ENCODE measurements around the gene FST.

Gene FST, protein sequence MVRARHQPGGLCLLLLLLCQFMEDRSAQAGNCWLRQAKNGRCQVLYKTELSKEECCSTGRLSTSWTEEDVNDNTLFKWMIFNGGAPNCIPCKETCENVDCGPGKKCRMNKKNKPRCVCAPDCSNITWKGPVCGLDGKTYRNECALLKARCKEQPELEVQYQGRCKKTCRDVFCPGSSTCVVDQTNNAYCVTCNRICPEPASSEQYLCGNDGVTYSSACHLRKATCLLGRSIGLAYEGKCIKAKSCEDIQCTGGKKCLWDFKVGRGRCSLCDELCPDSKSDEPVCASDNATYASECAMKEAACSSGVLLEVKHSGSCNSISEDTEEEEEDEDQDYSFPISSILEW

DNA sequence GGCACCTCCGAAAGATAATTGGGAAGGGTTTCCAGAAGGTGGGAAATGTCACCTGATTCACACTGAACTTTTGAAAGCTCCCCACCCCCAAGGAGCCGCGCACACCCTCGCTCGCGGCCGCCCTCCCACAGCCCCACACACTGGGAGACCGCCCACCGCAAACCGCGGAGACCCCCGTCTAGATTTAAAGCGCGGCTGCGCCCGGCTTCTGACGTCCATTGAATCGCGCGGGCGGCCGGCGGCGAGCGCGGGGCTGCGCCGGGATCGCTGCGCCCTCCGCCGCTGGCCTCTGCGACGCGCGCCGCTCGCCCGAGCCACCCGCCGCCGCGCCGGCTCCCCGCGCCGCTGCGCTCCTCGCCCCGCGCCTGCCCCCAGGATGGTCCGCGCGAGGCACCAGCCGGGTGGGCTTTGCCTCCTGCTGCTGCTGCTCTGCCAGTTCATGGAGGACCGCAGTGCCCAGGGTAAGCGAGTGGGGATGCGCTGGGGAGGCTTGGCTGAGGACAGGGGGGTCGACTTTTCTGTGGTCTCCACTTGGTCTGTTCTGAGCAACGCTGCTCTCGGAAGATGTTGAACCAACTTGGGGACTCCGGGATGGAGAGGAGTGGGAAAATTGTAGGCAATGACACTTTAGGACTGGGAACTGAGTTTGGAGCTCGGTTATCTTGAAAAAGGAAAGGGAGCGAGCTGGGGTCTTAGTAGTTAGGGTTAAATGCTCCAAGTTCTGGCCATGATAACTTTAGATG lies at the start of gene FST:
Gene FST, plus strand, starts transcription at position 214 of the 743 bp plus-strand sequence. Its CDS starts 163 bp downstream, at position 377.
- no peak for DNase-seq

DNA sequence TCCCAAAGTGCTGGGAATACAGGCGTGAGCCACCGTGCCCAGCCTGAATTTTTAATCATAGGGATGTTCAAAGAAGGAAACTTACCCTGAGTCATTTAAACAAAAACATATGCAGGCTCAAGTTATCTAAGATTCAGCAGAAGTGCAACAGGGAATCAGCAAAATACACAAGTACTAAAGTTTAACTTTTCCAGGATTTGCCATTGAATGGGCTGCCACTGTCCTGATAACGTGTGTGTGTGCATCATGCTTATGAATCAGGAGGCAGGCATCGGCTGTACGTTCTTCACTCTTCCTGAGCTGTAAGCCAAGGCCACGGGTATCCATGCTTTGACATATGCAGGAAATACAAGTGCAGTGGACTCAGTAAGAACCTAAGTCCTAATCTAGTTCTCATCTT lies 48.8 kb upstream of the FST start:
- DNase-seq = no peak

DNA sequence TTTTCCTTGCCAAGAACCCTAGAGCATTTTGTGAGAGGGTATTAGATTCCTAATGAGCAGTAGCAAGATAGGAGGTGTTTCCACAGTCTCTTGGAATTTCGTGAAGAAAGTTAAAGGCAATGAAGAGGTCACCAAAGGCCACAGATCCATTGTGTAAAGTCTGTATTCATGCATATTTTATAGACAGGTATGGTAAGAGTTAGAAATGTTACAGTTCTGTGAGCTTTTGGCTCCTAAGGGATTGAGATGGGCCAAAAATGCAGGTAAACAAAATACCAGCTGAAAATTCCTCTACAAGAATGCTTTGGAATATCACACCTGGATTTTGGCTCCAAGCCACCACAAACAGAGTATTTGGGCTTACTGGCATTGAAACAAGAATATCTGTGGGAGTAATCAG lies 47.4 kb upstream of the FST start:
- no peak for DNase-seq

DNA sequence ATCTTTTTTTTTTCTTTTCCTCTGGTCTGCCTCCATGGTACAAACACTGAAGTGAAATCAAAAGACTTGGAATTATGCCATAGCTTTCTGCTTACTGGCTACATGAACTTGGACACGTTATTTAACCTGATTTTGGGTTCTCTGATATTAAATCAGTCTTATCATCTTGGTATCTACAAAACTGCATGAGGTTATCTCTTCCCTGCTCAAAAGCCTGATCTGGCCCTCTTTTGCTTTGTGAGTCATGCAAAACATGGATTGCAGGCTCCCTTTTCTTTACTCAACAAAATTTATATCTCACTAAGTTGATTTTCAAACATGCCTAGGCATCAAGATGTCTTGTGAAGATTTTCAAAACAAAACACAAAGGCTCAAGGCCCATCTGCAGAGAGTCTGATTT lies 45.9 kb upstream of the FST start:
- DNase-seq = no peak

DNA sequence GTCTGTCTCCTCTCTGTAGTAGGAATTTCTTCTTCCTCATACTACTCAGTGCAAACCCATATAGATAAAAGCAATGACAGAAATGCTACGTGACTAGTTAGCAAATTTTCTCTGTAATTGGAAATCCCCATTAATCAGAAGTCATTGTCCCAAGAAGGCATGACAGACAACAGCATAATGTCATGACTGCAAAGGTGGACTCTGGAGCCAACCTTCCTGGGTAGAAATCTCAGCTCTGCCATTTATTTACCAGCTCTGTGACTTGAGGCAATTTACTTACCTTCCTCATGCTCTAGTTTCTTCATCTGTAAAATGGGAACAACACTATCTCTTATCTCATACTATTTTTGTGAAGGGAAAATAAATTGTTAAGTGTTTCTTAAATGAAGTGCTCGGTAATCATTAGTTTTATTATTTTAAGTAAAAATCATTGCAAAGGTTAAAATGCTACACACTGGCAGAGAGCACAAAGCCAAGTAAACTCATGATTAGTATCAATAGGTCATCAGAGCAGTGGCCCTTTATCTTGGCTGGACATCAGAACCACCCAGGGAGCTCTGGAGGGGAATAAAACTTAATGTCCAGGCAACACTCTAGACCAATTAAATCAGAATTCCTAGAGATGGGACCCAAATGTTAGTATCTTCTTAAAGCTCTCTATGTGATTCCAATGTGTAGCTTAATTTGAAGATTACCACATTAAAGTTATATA lies 43.8 kb upstream of the FST start:
- no peak for DNase-seq

DNA sequence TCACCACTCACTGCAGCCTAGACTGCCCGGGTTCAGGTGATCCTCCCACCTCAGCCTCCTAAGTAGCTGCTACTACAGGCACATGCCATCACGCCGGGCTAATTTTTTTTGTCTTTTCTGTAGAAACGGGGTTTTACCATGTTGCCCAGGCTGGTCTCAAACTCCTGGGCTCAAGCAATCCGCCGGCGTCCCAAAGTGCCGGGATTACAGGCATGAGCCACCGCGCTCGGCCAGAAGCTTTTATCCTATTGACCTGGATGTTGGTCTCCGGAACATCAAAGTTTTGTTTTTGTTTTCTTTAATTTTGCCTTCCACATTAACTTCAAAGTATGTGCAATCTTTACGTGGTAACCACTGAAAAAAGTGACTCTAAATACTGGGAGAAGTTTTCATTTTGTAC lies 42.4 kb upstream of the FST start:
- no peak for DNase-seq

DNA sequence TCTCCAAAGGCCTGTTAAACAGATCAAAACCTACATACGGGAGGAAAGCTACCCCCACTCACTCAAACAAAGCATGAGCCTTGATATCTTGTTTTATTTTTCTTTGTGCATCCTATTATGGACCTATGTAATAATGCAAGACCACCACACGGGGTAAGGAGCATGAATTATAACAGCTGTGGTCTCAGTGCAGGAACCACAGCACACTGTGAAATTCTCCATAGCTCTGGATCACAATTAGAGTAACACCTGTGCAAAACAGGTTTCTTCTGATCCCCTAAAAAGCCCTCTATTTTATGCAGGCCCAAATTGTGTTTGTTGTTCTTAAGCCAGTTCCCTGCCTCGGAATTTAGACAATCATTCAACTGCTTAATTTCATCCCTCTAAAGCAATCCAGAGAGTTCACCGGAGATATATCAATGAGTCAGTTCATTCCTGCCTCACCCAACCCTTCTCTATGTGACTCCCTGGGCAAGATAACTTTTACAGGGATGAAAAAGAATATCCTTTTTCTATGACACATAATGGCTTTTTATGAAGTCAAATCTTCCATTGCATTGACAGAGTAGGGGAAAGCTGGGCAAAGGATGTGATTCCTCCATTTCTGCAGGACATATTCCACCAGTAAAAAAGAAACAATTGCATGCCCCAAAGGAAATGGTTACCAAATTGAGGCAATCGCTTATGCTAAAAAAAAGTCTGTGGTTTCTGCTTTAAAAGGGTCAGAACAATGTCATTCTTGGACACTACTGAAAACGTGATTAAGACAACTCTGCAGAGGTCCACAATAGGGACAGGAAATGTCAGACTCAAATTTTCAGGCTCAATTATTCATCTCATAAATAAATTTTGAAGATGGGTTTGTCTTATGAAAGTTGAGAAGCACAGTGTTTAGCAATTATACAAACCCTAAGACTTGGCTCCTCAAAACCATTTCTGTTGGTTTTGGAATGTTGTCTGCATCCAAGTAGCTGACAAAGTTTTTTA lies 41.6 kb upstream of the FST start:
- no peak for DNase-seq

DNA sequence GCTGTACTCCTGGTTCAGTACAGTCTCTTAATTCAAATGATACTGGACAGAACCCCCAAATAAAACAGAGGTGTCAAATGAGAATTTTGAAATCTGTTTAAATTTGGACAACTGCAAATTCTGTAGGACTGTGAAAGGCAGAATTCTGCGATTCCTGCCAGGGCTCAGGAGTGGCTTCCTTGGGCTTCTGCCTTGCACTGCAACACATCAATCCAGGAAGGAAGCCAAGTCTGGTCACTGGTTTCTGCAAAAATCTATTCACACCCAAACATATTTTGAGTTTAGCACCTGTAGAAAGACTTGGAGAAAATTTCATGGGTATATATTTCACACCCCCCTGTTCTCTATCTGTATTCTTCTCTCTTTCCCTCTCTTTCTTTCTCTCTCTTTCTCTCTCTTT lies 37.5 kb upstream of the FST start:
- DNase-seq = no peak

DNA sequence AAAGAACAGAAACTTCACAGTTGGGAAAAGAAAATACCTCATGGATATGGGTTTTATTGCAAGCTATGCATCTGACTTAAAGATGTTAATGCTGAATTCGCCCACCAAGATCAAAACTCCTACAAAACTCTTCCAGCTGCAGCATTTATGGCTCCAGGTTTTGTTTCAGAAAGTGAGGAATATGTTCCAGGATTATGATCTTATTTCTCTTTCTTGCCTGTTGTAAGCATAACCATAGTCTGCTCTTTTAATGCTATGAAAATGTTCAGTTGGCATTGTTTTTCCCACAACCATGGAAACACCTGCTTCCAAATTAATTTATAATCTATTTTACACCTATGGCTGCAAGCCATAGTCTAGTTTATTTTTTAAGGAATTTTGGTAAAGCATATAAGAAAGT lies 34.9 kb upstream of the FST start:
- DNase-seq = no peak

DNA sequence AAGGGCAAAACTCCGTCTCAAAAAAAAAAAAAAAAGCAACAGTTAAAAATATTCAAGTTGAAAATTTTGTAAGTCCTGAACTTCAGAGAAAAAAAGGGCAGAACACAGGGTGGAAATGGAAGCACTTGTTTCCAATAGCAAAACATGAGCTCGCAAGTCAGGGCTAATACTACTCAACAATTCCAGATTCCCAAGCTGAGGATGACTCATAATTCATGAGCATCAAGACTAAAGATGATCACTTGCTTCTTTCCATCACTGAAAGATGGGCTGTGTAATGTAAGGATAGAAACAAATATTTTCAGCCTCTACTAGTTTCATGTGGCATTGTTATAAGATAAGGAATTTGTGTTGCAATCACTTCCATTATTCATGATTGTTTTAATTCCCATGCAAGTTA lies 33.5 kb upstream of the FST start:
- no peak for DNase-seq

DNA sequence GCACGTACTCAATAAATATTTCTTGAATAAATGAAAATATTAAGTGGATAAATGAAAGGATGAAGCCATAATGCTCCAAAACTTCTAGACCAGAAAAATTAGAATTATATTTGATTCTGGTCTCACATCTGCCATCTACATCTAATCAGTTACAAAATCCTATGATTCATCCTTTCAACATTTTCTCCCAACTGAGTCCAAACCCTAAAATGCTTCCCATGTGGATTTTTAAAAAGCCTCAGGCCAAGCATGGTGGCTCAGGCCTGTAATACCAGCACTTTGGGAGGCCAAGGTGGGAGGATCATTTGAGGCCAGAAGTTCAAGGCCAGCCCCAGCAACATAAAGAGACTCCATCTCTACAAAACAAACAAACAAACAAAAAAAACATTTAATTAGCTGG lies 31.6 kb upstream of the FST start:
- no peak for DNase-seq

DNA sequence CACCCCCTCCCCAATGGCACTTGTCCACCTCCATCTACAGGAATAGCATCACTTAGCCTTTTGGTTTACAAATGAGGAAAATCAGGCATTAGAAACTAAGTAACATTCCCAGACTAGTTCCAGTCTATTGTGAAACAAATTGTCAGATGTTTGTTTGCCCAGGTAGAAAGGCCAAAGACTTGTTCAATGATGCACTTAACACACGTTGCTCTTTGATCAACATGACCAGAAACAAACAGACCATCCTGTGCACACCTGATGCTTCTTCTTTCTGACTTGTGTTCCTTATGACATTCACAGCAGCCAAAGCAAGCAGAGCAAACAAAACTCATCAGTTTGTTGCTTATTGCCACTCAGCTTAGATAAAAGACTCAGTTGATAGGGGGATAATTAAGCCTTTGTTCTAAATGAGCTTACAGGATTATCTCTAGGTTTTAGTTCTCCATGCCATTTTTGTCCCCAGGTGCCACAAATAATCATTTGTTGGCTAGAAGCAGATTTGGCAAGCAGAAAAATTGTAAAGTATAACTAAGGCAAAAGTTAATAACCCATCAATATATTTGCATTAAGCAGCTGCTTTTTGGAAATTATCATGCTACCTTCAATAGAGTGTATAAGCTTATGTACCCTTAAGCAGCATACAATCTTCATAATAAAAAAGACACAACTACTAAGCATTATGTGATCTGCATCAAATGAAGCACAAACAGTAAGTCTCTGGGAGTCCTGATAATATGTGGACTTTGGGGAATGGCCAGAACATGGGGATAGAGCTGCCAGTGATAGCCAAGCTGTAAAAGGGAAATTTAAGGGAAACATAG lies 26.3 kb upstream of the FST start:
- no peak for DNase-seq

DNA sequence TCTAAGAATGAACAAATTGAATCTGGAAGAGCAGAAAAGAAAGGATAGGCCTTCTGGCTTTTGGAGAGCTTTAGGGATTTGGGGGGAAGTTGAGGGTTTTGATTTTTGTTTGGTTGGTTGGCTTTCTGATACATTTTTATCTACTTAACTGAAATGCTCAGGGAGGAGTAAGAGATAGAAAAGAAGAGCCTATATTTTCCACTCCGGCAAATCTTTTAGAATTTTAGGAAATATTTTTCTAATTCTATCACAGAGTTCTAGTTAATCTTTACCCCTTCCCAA lies 25.8 kb upstream of the FST start:
- no peak for DNase-seq

DNA sequence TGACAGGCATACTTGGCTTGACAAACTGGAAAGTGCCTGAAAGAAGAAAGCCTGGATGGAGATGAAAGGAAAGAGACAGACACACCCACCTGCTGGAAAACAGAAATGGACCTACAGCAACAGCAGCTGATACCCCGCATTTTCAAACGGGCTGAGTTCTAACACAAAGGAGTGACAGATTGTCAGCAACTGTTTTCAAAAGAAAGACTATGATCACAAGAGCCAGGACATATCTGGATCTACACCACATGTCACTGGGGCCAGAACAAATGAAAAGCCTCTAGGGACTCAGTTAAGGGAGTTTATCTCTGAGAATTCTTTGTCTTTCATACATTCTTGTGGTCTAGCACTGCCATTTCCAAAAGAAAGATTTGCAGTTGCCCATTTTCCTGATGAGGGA lies 24.1 kb upstream of the FST start:
- DNase-seq = no peak

DNA sequence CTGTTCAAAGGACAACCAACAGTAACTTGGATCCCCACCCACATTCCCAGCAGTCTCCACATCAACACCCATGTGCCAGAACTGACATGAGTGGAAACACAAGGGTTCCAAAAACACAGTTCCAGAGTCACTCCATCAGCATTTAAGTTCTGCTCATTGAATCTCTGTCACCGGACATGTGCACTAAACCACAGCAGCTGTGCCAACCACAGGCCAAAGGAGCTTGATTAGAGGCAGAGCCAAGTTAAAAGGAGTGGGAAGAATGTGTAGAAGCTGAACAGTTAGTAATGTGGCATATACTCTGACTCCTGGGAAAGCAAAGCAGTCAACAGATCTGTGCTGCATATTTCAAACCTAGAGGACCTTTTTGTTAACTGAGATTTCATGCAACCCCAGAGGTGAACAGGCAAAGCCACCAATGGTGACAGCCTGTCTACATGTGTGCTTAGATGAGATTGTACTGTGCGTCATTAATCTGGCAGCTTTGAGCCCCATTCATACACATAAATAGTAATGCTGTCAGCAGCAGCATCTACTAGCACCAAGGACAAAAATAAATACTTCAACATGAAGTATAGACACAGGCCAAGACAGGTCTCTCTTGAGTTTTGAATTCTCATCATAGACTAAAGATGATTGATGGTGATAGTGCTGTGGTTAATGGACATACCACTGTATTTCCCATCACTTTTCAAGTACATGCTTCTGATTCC lies 16.4 kb upstream of the FST start:
- no peak for DNase-seq

DNA sequence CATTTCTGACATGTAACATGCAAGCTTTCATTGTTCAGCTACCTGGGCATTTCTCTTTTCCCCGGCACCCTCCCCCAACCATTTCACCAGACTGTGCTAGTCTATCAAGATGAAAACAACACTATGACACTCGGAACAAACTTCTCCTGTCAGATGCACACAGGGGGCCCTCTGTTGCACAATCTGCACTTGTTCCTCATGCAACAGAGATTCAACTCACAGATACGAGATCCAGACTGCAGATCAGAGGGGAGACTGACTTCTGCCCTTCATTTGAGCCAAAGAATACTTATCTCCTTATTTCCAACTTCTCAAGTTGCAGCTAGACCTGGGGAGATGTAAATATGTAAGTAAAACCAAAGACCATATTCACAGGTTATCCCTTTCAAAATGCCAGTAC lies 15.7 kb upstream of the FST start:
- DNase-seq = no peak

DNA sequence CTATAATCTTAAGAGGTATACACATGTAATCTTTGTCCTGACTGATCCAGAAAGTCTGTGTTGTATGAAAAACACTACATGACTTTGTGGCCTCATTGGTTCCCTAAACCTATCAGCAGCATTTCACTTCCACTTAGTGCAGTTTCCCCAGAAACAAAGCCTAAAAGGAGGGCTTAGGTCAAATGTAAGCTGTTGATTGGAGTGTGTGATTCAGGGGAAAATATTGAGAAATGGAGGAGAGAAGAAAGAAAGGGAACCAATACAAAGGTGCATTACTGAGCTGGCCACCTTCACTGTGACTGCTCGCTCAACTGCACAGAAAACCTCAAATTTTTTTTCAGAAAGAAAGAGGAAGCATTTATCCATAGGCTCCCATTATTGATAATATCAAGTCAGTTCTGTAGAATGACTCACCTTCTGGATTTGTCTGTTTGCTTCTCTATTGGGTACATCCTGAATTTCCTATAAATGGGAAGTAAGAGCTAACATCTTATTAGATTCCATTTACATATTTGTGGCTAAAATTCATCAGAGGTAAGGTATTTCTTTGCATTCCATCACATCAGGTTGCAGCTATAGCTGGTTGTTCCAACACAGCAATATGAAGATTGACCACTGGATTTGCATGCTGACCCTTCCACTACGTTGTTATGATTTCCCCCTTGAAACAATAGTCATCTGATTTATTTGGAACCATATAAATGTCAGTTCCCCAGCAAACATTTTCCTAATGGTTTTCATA lies 10.3 kb upstream of the FST start:
- no peak for DNase-seq

DNA sequence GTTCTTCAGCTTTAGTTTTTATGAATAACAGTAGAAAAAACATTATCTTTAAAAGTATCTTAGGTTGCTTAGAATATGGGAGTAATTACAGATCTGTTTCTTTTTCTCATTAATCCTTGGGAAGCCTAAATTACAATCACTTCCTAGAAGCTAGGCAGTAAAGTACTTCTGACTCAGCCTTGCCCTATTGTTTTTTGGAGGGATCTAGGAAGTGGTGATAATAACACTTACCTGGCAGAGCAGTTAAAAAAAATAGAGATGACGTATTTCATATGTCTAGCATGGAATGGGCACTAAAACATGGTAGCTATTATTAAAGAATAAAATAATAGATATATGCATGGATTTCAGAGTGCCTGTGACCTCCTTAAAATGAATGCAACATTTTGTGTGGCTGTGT lies 8.2 kb upstream of the FST start:
- DNase-seq = no peak

DNA sequence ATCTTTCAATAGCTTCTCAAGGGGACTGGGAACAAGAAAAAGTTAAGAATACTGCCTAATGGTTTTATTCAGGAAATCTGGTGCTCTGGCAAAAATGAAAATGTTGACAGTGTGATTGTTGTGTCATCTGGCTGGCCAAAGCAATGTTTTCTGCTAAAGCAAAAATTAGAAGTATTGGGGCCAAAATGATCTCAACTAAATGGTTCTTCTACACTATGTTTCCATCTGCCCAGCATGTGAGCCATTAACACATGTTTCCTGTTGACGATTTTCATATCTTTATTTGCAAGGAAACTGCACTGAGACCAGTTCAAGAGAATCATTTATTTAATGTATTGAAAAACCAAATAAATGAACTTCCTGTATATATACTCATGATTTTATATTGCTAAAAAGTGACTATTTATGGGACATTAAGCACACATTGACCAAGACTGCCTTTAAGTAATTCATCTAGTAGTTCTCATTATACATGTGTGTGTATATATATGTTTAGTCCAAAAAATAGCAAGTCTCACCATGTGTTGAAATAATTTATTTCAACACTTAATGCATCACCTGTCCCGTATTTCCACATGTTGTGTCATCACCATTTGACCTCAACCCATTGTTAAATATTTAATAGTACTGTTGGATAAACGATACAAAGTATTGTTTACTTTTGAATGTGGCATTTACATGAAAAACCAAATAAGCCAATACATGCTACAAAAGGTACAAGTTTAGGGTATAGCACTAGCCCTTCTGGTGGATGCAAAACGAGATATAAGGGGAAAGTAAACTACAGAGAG lies 7.5 kb upstream of the FST start:
- DNase-seq = no peak

DNA sequence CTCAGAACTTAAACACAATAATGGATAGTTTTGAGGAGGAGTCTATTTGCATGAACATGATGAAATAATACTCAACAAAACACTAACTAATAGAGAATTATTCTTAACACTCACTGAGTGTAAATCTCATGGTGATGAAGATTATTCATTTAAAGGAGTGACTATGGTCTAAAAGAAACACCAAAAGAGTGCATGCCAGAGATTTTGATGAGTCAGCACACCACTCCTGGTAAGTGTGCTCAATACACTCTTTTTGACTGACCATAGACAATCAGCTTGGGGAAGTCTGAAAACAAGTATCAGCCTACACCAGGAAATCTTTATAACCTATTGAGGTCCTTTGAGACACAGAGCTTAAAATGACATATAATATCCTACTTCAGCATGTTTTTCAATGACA lies 6.8 kb upstream of the FST start:
- no peak for DNase-seq

All from activated T-cell treated with anti-CD3 and anti-CD28 coated beads for 4 hours (primary cell).